Tibial artery (tissue), 4 donors: ENCODE results near the gene S100A1.
"Not testable (repeated sequence)": the region's sequence is repeated elsewhere in the genome, so short reads cannot be mapped to it uniquely, and the experiment has no call there.

ENCODE experiments used
- DNase-seq, 2 donors: peaks; one replicate each; pipeline ENCODE4 v3.0.0-alpha.2; 2019
- H3K27ac ChIP-seq, 2 donors: fragments of 200-600 bp; sonication (generic) in 1 of 2; 1 replicate in 1 of 2; 2 replicates in 1 of 2; pipeline ENCODE4 v1.5.1; 2018 to 2019; ENCODE audit warnings: mild to moderate bottlenecking in 1 of 2
- H3K27me3 ChIP-seq, 2 donors: fragments of 200-600 bp; sonication (generic) in 1 of 2; one replicate each; pipeline versions ENCODE4 v1.5.1 to v1.6.0; 2016 to 2019
- H3K36me3 ChIP-seq, 3 donors: fragments of 200-600 bp; sonication (generic) in 2 of 3; one replicate each; pipeline ENCODE4 v1.5.1; 2016 to 2019; ENCODE audit warnings: mild to moderate bottlenecking in 2 of 3
- H3K4me1 ChIP-seq, 4 donors: fragments of 200-600 bp; sonication (generic) in 2 of 4; 1 replicate in 3 of 4; 2 replicates in 1 of 4; pipeline ENCODE4 v1.5.1; 2016 to 2019
- H3K4me3 ChIP-seq, 2 donors: fragments of 200-600 bp; sonication (generic) in 1 of 2; 1 replicate in 1 of 2; 2 replicates in 1 of 2; pipeline ENCODE4 v1.5.1; 2018 to 2019; ENCODE audit warnings: mild to moderate bottlenecking in 2 of 2
- H3K9me3 ChIP-seq, 3 donors: fragments of 200-600 bp; sonication (generic) in 1 of 3; one replicate each; pipeline ENCODE4 v1.5.1; 2016 to 2019
- intact Hi-C: fragments of 100-400 bp; cut with DNase I; formaldehyde crosslinking; loops from one replicate; pipeline ENCODE4 v1.15.0; 2023; ENCODE audit warnings: low total_unique reads
- TF ChIP-seq, protein P1 (sequence below), 2 experiments: fragments of 200-600 bp in 1 of 2; fragments of 450-650 bp in 1 of 2; IDR thresholded peaks; one replicate each; pipeline ENCODE4 v1.5.1; 2017 to 2019; ENCODE audit warnings: antibody characterized with exemption in 2 of 2, mild to moderate bottlenecking in 1 of 2, moderate library complexity in 1 of 2

S100A1 gene

DNA sequence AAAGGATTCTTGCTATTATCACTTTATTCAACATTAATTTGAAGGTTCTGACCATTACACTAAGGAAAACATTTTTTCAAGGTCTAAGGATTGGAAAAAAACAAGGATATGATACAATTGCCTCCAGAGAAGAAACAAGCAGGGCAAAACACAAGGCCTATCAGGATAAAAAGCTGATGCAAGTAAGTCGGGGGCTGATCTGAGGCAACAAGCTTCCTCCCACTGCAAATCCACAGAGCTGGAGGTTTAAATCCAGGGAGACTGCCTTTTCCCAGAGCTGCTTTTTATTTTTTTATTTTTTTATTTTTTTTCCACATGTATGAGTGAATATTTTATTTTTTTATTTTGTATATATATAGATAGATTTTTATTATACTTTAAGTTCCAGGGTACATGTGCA is 43.2 kb upstream of the S100A1 start:
- TF ChIP-seq, protein P1, sequence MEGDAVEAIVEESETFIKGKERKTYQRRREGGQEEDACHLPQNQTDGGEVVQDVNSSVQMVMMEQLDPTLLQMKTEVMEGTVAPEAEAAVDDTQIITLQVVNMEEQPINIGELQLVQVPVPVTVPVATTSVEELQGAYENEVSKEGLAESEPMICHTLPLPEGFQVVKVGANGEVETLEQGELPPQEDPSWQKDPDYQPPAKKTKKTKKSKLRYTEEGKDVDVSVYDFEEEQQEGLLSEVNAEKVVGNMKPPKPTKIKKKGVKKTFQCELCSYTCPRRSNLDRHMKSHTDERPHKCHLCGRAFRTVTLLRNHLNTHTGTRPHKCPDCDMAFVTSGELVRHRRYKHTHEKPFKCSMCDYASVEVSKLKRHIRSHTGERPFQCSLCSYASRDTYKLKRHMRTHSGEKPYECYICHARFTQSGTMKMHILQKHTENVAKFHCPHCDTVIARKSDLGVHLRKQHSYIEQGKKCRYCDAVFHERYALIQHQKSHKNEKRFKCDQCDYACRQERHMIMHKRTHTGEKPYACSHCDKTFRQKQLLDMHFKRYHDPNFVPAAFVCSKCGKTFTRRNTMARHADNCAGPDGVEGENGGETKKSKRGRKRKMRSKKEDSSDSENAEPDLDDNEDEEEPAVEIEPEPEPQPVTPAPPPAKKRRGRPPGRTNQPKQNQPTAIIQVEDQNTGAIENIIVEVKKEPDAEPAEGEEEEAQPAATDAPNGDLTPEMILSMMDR (IDR thresholded peaks at IDR 0.05) = no peak
- Histone ChIP-seq H3K27me3 (no peaks in the 10 kb centered on the region), H3K27ac (no peak overlapping the region), H3K4me3 (no peak overlapping the region), H3K4me1 (no peaks in the 10 kb centered on the region), H3K9me3 (no peaks in the 10 kb centered on the region), H3K36me3 (no peaks in the 10 kb centered on the region)
- no peak for DNase-seq
- intact Hi-C loops = no loop called here

DNA sequence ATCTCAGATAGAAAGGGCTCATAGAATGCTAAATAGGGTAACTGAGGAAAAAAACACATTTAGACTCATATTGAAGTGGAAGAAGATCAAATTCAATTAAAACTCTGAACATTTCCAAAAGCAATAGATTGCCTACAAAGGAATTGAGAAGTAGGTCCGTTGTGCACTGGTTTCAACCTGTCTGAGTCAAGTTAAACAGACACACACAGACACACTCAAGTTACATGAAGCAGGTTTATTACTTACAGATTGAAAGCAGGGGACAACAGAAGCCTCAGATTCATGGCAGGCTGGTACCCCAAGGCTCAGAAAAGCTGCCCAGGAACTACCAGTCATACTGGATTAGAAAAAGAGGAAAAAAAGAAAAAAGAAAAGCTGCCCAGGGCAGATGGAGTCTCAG is 41.9 kb upstream of the S100A1 start:
- H3K4me1 ChIP-seq = no peaks in the 10 kb centered on the region
- intact Hi-C loops = no loop called here
- no peak overlapping the region for H3K4me3 ChIP-seq
- H3K9me3 ChIP-seq = no peaks in the 10 kb centered on the region
- H3K36me3 ChIP-seq = no peaks in the 10 kb centered on the region
- TF ChIP-seq, protein P1 (IDR thresholded peaks at IDR 0.05) = no peak
- H3K27ac ChIP-seq = no peak overlapping the region
- H3K27me3 ChIP-seq = no peaks in the 10 kb centered on the region
- DNase-seq = no peak

DNA sequence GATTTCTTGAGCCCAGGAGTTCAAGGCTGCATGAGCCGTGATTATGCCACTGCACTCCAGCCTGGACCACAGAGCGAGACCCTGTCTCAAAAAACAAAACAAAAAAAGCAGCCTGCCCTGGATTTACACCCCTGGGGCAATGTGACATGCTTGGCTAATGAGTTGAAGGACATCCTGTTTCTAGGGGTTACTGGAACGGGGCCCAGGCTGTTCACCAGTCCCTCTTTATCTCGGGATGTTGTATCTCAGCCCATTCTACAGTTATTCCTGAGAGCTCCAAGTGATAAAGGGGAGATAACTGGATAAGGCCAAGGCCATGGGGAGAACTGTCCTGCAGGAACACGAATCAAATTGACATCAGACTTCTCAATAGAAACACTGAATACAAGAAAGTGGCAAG is 40.9 kb upstream of the S100A1 start:
- intact Hi-C loops = no loop called here
- Histone ChIP-seq H3K4me3 (no peak overlapping the region), H3K36me3 (no peaks in the 10 kb centered on the region), H3K9me3 (no peaks in the 10 kb centered on the region), H3K27me3 (no peaks in the 10 kb centered on the region), H3K27ac (no peak overlapping the region), H3K4me1 (no peaks in the 10 kb centered on the region)
- DNase-seq = peak in 1 of 2 donors; percentile 23
- TF ChIP-seq, protein P1 (IDR thresholded peaks at IDR 0.05) = no peak

DNA sequence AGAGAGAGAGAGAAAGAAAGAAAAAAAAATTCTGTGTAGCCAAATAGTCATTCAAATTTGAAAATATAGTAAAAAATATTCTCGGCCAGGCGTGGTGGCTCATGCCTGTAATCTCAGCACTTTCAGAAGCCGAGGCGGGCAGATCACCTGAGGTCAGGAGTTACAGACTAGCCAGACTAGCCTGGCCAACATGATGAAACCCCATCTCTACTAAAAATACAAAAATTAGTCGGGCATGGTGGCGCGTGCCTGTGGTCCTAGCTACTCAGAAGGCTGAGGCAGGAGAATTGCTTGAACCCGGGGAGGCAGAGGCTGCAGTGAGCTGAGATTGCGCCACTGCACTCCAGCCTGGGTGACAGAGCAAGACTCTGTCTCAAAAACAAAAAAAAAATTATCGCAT is 40.2 kb upstream of the S100A1 start:
- H3K4me1 ChIP-seq, H3K9me3 ChIP-seq, H3K27me3 ChIP-seq, H3K4me3 ChIP-seq, intact Hi-C loops, H3K27ac ChIP-seq, H3K36me3 ChIP-seq: not testable (repeated sequence)
- DNase-seq = peak in 1 of 2 donors; percentile 16

DNA sequence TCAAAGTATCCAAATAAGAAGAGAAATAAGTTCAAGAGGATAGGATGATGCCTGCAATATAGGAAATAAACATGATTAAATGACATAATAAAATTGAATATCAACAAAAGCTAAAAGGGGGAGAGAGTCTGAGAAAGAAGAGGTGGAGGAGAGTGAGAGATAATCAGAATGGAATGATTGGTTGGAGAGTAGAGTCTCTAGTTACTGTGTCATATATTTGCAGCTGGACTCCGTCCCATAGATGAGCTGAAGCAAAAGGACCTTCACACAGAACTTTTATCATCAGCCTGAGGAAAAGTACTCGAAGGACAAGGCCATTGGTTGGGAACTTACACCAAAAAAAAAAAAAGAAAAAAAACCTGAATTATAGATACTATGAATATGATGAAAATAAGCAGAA is 39.8 kb upstream of the S100A1 start:
- Histone ChIP-seq H3K9me3 (no peaks in the 10 kb centered on the region), H3K4me1 (no peaks in the 10 kb centered on the region), H3K36me3 (no peaks in the 10 kb centered on the region), H3K27me3 (no peaks in the 10 kb centered on the region), H3K4me3 (no peak overlapping the region), H3K27ac (no peak overlapping the region)
- no peak for DNase-seq
- TF ChIP-seq, protein P1 (IDR thresholded peaks at IDR 0.05) = no peak
- intact Hi-C loops = no loop called here

DNA sequence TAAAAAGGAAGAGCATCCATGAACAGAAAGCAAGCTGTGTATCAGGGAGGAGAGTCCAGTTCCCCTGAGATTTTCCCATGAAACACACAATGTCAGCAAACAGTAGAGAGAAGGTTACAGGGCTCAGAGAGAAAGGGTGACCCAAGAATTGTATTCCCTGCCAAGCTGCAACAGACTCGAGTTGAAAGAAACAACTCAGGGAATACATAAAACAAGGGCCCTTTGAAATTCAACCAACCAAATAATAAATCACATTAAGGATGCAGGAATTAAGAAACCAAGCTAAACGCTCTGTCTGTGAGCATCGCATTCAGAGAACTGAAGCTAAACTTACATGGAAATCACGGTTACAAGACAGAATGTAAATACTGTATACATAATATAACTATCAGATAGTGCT is 35.5 kb upstream of the S100A1 start:
- Histone ChIP-seq H3K27ac (no peak overlapping the region), H3K36me3 (no peaks in the 10 kb centered on the region), H3K27me3 (no peaks in the 10 kb centered on the region), H3K4me1 (no peaks in the 10 kb centered on the region), H3K4me3 (no peak overlapping the region), H3K9me3 (no peaks in the 10 kb centered on the region)
- no peak for DNase-seq
- intact Hi-C loops = no loop called here
- TF ChIP-seq, protein P1 (IDR thresholded peaks at IDR 0.05) = no peak
